ENCODE results near the gene ASCC3.

Gene ASCC3

GRCh38 chr6:100465701-100466409 is 415.3 kb downstream of the ASCC3 start:
- no peak for DNase-seq (ENCODE audit: low read depth, low spot score)

GRCh38 chr6:100464903-100465700 is 416.0 kb downstream of the ASCC3 start, which contains the start of gene SIM1:
SIM1 (minus strand) TSS chr6:100464921; CDS start chr6:100463468, 1,453 bp downstream.
- DNase-seq (ENCODE audit: low read depth, low spot score) = no peak

GRCh38 chr6:100464162-100464851 is 416.8 kb downstream of the ASCC3 start:
- DNase-seq (ENCODE audit: low read depth, low spot score) = no peak

- no peak for DNase-seq (ENCODE audit: low read depth, low spot score)
Measured at GRCh38 chr6:100463630-100464161, 417.4 kb downstream of the ASCC3 start.

GRCh38 chr6:100462706-100463629 is 418.2 kb downstream of the ASCC3 start:
- no peak for DNase-seq (ENCODE audit: low read depth, low spot score)

GRCh38 chr6:100461917-100462705 is 419.0 kb downstream of the ASCC3 start:
- no peak for DNase-seq (ENCODE audit: low read depth, low spot score)

DNA sequence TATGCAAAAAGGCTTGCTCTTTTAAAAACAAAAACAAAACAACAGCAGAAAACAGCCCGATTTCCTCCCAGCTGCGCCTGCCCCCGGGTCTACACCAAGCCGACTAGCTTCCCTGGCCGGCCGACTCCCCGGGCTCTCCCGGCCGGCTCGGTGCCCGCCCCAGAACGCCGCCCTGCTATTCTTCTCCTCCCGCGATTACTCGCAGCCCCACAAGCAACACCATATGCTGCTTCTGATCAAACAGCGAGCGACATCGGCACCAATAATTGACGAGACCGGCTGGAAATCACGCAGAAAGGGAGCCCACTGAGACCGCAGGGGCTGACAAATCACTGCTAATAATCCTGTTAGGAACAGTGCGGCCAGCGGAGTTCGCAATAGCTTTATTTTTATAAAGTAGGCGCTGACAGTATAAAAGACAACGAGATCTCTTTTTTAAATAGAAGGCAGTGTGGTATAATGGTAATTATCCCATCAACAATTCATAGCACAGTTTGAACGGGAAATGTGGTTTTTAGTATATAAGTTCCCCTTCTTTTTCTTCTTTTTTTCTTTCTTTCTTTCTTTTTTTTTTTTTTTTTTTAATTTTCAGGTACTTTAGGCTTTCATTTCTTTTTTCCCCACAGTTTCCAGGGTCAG is 419.7 kb downstream of the ASCC3 start:
- no peak for DNase-seq (ENCODE audit: low read depth, low spot score)

- no peak for DNase-seq (ENCODE audit: low read depth, low spot score)
Measured at GRCh38 chr6:100460650-100461204, 420.4 kb downstream of the ASCC3 start.

DNA sequence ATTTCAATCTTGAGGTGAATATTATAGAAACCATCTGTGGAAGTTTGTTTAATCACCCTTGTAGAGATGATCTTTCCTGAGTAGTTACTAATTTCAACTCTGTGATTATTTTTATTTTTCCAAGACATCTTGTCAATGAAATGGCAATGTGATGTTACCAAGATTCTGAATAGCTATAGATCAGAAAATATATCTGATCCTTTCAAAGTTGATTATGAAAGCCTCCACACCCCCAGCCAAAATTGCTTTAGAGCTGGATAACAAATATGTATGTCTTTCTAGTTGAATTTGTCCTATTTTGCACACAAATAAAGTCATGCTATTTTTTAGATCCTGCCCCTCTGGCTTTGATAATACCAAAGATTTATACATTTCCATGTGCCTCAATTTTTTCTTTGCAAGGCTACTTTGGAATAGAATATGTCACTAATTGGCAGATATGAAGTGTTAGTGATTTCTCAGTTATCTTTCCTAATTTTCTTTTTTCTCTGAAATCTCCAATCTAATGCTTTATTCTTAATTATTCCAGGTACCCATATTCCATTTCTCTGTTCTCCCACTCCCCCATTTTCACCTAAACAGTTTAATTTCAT is 421.4 kb downstream of the ASCC3 start:
- DNase-seq (ENCODE audit: low read depth, low spot score) = no peak

DNA sequence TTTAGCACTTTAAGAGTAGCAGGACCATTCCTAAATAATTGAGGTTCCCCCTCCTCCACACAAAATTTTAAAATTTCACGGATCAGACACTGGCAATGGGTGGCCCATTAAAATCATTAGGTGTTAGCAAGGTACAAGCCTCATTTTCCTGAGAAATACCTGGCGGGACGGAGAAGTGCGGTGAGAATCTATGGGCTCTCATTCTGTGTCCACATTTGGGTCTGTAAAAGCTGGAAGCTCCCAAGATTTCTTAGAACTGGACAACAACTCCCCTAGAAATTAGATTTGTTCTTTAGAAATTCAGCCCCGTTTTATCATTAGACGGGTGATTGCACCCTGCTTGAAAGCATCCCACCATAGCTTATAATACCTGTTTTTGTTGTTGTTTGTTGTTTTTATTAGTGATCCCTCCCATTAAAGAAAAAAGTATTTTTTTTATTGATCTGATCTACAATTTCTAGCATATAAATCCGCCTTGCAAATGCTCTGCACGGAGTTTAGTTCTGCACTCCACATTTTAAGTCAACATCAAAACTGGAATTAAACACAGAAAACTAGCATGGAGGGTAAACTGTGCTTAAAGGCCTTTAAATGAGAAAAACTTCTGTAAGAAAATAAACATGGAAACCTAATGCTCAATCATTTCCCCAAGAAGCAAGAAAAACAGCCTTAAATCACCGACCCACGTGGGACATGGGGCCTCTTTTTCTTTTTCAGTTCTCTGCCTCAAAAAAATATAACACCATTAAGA is 422.1 kb downstream of the ASCC3 start:
- no peak for DNase-seq (ENCODE audit: low read depth, low spot score)
